Upper lobe of right lung (tissue), 1 donor: Measurements from ENCODE around the gene EIF4A3. TPM values are rescaled to one million over a fixed set of nuclear protein-coding genes. Genes with fewer than 3 reads are reported as not detected.

Source experiments
- ATAC-seq: fragments of 200-7000 bp; cut with Tn5 transposase; one replicate; pipeline ENCODE4 v1.9.1; 2020; ENCODE audit warnings: mild to moderate bottlenecking, moderate library complexity
- DNase-seq: peaks from one replicate; pipeline ENCODE4 v3.0.0-alpha.2; 2020
- H3K27ac ChIP-seq: fragments of 200-600 bp; one replicate; pipeline ENCODE4 v1.8.0; 2022
- H3K27me3 ChIP-seq: fragments of 200-600 bp; one replicate; pipeline ENCODE4 v1.8.0; 2022; ENCODE audit warnings: mild to moderate bottlenecking
- H3K36me3 ChIP-seq: fragments of 200-600 bp; one replicate; pipeline ENCODE4 v1.8.0; 2022
- H3K4me1 ChIP-seq: fragments of 200-600 bp; one replicate; pipeline ENCODE4 v1.8.0; 2022
- H3K4me3 ChIP-seq: fragments of 200-600 bp; one replicate; pipeline ENCODE4 v1.8.0; 2022; ENCODE audit warnings: mild to moderate bottlenecking
- H3K9me3 ChIP-seq: fragments of 200-600 bp; one replicate; pipeline ENCODE4 v1.8.0; 2022
- intact Hi-C: fragments of 100-400 bp; cut with DNase I; formaldehyde crosslinking; loops from one replicate; pipeline ENCODE4 v1.11.0; 2022
- total RNA-seq: library from RNA; stranded (reverse); fragmentation: NEBNext Ultra II Directional; extraction: Animal tissue kit (Norgen Biotek cat#: 25700); gene quantifications from one replicate; pipeline ENCODE4 v1.2.1, GENCODE V29; 2021
- TF ChIP-seq, protein P1 (sequence below): fragments of 200-600 bp; IDR thresholded peaks from one replicate; pipeline ENCODE4 v1.8.0; 2022; ENCODE audit warnings: antibody characterized with exemption
- donor health status: DM: no; HTN: yes; CAD: no; lungs with severe emphysema.

The EIF4A3 gene
- total RNA-seq, 1 donor from 2014 or later = 56.0 TPM

DNA sequence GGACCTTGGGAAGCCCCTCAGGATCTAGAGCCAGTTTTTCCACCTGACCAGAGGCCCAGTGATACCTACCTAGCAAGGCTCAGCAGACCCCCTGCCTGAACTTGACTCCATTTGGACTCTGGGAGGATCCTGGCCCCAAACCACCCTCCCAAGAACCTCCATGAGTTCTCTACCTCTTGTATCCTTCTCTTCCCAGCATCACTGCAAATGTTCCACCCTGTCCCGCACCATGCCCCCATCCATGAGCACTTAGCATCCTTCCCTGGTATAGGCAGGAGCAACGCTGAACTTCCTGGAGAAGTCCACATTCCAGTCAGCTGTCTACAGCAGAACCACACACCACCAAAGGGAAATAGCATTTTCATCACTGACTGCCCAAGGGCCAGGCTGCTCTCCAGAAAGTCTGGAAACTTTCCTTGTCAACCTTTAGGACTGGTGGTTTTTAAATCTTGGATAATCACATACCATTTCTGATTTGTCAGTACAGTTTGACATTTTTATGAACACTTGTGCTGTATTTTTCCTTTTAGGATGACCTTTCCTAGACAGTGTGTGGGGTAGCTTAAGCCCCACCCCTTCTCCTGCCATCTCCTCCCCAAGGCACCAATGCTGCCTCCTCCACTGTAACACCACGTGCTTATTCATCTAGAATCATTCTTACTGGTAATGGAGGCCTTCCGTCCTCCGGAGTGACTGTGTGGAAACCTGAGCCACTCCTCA lies 13.9 kb downstream of the EIF4A3 start:
- peaks cover 55% of the 10 kb centered on the region for H3K36me3 ChIP-seq
- no peak overlapping the region for H3K27ac ChIP-seq
- H3K27me3 ChIP-seq = no peaks in the 10 kb centered on the region
- ATAC-seq (no peak), DNase-seq (no peak)
- H3K4me1 ChIP-seq = no peaks in the 10 kb centered on the region
- TF ChIP-seq, protein P1, sequence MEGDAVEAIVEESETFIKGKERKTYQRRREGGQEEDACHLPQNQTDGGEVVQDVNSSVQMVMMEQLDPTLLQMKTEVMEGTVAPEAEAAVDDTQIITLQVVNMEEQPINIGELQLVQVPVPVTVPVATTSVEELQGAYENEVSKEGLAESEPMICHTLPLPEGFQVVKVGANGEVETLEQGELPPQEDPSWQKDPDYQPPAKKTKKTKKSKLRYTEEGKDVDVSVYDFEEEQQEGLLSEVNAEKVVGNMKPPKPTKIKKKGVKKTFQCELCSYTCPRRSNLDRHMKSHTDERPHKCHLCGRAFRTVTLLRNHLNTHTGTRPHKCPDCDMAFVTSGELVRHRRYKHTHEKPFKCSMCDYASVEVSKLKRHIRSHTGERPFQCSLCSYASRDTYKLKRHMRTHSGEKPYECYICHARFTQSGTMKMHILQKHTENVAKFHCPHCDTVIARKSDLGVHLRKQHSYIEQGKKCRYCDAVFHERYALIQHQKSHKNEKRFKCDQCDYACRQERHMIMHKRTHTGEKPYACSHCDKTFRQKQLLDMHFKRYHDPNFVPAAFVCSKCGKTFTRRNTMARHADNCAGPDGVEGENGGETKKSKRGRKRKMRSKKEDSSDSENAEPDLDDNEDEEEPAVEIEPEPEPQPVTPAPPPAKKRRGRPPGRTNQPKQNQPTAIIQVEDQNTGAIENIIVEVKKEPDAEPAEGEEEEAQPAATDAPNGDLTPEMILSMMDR = no peak
- no peak overlapping the region for H3K4me3 ChIP-seq
- no peaks in the 10 kb centered on the region for H3K9me3 ChIP-seq
- intact Hi-C loops = no loop called here

DNA sequence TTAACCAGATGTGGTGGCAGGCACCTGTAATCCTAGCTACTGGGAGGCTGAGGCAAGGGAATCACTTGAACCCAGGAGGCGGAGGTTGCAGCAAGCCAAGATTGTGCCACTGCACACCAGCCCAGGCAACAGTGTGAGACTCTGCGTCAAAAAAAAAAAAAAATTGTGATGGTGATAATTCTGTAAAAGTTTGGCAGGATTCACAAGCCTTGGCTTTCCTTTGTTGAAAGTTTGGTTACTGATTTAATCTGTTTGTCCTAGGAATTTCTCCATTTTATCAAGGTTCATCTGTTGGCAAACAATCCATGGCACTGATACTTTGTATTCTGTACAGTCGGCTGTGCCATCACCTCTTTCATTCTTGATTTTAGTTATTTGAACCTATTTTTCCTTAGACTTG lies 15.9 kb downstream of the EIF4A3 start:
- TF ChIP-seq, protein P1 = no peak
- H3K36me3 ChIP-seq = peaks cover 34% of the 10 kb centered on the region
- H3K27ac ChIP-seq = no peak overlapping the region
- intact Hi-C loops = no loop called here
- no peaks in the 10 kb centered on the region for H3K27me3 ChIP-seq
- no peaks in the 10 kb centered on the region for H3K4me1 ChIP-seq
- ATAC-seq (no peak), DNase-seq (no peak)
- H3K4me3 ChIP-seq = no peak overlapping the region
- no peaks in the 10 kb centered on the region for H3K9me3 ChIP-seq

DNA sequence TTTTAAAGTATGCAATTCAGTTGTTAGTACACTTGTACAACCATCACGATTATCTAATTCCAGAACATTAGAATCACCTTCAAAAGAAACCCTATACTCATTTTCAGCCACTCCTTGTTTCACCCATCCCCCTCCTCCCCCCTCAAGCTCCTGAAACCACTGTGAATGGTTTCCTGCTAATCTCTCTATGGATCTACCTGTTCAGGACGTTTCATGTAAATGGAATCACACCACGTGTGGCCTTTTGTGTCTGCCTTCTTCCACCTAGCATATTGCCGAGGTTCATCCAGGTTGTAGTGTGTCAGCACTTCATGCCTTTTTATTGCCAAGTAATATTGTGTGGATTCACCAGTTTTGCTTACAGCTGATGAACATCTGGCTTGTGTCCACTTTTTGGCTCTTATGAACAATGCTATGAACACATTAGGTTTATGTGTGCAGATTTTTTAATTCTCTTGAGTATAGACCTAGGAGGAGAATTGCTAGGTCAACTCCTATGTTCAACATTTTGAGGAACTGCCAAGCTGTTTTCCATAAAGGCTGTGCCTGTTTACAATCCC lies 17.8 kb downstream of the EIF4A3 start:
- Histone ChIP-seq H3K4me3 (no peak overlapping the region), H3K9me3 (no peaks in the 10 kb centered on the region), H3K4me1 (no peaks in the 10 kb centered on the region), H3K27me3 (no peaks in the 10 kb centered on the region), H3K36me3 (peaks cover 15% of the 10 kb centered on the region), H3K27ac (no peak overlapping the region)
- DNase-seq (no peak), ATAC-seq (no peak)
- intact Hi-C loops = no loop called here
- TF ChIP-seq, protein P1 = no peak

DNA sequence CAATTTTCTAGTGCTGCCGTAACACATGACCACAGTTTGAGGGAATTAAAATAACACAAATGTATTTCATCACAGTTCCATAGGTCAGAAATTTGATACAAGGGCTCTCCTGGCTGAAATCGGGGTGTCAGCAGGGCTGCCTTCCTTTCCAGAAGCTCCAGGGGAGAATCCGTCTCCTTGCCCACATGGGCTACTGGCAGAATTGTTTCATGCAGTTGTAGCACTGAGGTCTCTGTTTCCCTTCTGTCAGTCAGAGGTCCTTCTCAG lies 20.5 kb downstream of the EIF4A3 start:
- Histone ChIP-seq H3K27ac (no peak overlapping the region), H3K27me3 (no peaks in the 10 kb centered on the region), H3K4me1 (no peaks in the 10 kb centered on the region), H3K4me3 (no peak overlapping the region), H3K9me3 (no peaks in the 10 kb centered on the region), H3K36me3 (no peaks in the 10 kb centered on the region)
- ATAC-seq (no peak), DNase-seq (no peak)
- TF ChIP-seq, protein P1 = no peak
- intact Hi-C loops = no loop called here

DNA sequence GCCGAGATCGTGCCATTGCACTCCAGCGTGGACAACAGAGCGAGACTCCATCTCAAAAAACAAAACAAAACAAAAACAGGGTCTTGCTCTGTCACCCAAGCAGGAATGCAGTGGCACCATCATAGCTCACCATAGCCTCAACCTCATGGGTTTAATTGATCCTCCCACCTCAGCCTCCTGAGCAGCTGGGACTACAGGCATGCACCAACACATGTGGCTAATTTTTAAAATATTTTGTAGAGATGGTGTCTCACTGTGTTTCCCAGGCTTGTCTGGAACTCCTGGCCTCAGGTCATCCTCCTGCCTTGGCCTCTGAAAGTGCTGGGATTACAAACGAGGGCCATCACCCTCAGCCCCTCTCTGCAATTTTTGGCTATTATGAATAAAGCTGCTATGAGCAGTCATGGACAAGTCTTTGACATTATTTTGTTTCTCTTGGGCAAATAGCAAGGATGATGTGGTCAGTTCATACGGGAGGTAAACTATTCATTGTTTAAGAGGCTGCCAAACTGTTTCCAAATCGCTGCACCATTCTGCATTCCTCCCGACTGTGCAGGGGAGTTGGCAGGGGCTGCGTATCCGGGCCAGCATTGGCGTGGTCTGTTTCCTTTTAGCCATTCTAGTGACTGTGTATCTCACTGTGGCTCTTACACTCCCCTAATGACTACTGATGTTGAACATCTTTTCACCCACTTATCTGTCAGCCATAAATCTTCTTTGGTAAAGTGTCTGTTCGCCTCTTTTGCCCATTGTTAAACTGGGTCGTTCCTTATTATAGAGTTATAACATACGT lies 21.1 kb downstream of the EIF4A3 start:
- no peak overlapping the region for H3K4me3 ChIP-seq
- no peaks in the 10 kb centered on the region for H3K36me3 ChIP-seq
- H3K27ac ChIP-seq = no peak overlapping the region
- no peaks in the 10 kb centered on the region for H3K4me1 ChIP-seq
- intact Hi-C loops = no loop called here
- no peak for ATAC-seq
- H3K27me3 ChIP-seq = no peaks in the 10 kb centered on the region
- TF ChIP-seq, protein P1 = no peak
- DNase-seq = no peak
- no peaks in the 10 kb centered on the region for H3K9me3 ChIP-seq
